Stimulated activated CD8-positive, alpha-beta memory T cell treated with anti-CD3 and anti-CD28 coated beads, Interleukin-4, amount 100 ng/mL, for 48 hours (primary cell): ENCODE data around the gene NOX5.

ENCODE experiments used
- DNase-seq: peaks from one replicate; pipeline ENCODE4 v3.0.0-alpha.2; 2020

The NOX5 gene

GRCh38 chr15:69085325-69086081, 71.0 kb downstream of the NOX5 start:
- no peak for DNase-seq

- no peak for DNase-seq
These were observed 72.1 kb downstream of the NOX5 start for GRCh38 chr15:69086427-69087204.

DNA sequence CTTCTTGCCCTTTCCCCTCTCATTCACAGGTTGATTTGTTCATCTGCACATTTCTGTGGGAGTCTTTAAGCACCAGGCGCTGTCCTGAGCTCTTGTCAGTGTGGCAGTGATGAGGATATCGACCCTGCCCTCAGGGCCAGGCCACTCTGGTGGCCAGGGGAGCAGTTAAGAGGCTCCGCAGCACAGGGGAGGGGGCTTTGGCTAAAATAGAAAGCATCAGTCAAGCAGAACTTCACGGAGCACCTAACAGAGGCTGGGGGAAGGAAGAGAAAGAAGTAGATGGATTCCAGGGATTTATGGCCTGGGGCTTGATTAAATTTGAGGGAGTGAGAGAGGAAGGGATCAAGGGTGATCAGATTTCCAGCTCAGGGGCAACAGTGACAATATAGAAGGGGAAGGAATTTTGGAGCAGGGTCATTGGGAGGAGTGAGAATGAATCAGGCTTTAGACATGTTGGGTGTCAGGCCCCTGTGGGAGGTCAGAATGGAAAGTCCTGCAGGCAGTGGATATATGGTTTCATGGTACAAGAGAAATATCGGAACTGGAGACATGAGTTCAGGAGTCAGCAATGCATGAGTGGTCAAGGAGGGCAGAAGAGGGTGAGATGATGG, 73.0 kb downstream of the NOX5 start:
- no peak for DNase-seq

DNA sequence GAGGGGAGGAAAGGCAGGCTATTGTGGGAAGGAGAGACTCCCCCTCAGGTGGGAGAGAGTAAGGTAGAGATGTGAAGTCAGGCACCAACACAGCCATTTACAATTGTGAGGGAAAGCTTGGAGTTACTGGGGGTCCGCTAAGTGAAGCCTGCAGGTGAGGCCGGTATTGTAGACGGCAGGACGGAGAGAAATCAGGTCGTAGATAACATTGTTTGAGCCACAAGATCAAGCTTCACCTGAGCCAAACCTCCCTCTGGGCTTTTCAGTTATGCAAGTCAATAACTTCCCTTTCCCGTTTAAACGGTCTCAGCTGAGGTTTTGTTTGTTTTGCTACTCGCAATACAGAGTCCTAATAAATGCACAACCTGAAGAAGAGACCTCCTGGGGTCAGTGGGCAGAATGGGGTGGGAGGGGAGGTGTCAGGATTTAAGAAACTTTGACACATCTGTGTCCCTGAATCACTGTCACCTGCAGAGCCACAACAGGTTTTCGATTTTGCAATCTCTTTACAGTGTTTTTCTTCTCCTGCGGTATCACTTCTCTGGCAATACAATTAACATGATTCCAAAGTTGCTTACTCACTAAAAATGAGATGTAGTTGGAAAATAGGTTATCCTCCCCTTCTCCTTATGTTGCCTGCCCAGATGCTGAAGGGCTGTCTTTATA, 73.9 kb downstream of the NOX5 start:
- no peak for DNase-seq

- no peak for DNase-seq
These were observed 74.8 kb downstream of the NOX5 start for GRCh38 chr15:69089258-69089657.

DNA sequence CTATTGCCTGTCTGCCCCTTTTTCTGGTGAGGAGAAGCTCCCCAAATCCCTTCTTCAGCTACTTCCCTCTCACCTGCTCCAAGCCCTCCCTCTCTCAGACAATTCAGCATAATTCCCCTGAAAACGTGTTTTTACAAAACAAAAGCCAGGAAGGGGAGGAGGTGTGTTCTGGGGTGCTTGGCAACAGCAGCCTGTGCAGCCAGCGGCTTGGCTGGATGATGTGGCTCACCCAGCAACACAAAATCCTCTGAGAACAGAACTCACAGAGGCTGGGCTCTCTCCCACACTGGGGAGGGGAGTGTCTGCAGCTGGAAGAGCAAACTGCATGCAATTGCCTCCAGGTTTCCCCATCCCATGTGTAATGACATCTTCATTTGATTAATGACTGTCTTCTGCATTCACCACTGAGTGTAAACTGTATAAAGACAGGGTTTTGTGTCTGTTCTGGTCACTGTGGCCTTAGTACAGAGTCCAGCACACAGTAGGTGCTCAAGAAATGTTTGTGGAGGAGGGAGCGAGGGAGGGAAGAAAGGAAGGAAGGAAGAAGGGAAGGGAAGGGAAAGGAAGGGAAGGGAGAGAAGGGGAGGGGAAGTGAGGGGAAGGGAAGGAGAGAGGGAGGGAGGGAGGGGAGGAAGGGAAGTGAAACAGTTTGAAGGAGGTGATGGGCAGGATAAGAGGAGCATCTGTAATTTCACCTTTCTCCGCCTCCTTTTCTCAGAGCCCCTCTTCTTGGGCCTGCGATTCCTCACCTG, 75.9 kb downstream of the NOX5 start:
- DNase-seq = no peak

- no peak for DNase-seq
These were observed 77.2 kb downstream of the NOX5 start for GRCh38 chr15:69091654-69092053.

- no peak for DNase-seq
These were observed 77.7 kb downstream of the NOX5 start for GRCh38 chr15:69092159-69092558.

DNA sequence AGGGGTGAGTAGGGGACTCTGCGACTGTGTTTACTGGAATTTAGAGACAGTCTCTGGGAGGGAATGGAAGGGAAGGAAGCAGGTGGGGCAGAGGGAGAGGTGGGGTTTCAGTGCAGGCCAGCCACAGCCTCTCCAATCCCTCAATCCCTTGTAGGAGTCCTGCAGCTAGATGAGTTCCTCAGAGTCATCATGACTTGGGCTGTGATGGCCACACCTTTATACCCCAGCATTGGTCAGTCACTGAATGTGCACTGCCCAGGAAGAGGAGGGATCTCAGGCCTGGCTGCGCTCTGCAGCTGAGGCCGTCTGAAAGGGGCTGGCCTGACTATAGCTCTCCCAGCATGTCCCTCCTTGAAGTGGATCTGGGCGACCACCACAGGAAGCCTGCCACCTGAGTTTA, 78.6 kb downstream of the NOX5 start:
- DNase-seq = no peak

DNA sequence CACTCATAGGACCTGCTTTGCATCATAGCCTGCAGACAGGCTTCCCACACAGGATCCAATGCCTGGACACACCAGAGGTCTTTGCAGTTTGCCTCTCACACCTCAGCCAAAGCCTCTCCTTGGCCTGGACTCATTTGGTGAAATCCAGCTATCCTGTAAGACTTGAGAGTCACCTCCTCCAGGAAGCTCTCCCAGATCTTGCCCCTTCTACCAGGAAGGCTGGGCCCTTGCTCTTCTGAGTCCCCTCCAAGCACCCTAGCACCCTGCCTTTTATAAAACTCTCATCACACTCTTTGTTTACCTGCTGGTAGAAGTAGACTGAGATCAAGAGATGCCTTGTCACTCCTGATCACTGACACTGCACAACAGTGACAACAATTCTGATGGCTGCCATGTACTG, 79.1 kb downstream of the NOX5 start:
- DNase-seq = no peak

- DNase-seq = no peak
These were observed 79.8 kb downstream of the NOX5 start for GRCh38 chr15:69094124-69094921.

GRCh38 chr15:69095274-69095673, 80.8 kb downstream of the NOX5 start:
- no peak for DNase-seq

DNA sequence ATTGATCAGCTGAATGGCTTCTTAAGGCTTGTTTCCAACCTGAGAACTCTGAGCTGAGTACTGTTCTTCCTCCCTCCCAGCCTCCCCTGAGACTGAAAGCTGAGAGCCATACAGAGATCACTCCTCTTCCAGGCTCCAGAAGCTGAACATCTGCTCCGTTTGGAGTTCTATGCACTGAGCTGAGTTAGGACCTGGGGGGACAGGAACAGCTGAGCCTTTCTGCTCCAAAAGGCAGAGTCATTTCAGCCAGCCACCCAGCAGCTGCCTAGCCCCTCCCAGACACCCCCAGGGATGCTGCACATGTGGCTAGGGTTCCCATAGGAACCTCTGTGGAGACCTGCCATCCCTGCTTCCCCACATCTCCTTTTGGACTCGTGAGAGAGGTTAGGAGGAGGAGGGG, 81.7 kb downstream of the NOX5 start:
- DNase-seq = no peak

DNA sequence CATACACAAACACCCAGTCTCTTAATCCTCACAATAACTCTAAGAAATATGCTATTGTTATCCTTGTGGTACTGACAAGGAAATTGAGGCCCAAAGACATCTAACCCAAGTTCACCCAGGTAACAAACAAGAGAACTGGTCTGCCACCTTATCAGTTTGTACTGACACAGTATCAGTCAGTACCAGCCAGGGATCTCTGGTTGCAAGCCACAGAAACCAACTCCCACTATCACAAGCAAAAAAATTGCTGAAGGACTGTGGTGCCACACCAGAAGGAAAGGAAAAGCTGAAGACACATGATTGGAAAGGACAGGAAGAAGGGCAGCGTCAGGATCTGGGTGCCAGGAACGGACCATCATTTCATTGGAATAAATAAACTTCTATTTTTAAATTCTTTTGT, 82.1 kb downstream of the NOX5 start:
- DNase-seq = no peak

DNA sequence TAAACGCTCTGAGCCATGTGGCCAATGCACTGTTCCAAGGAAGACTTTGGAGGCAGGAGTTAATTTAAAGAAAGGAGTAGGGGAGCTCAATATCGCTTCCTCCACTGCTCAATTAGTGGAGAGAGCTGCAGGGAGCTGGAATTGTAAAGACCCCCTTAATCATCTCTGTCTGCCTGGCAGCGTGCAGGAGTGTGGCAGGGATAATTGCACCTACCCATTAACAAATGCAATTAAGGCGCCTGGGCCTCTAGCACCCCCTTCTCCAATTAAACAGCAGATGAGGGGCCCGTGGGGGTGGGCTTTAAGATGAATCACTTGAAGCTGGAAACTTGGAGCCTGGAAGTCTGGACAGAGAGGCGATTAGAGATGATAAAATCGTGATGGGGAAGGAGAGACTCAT, 84.3 kb downstream of the NOX5 start:
- no peak for DNase-seq

DNA sequence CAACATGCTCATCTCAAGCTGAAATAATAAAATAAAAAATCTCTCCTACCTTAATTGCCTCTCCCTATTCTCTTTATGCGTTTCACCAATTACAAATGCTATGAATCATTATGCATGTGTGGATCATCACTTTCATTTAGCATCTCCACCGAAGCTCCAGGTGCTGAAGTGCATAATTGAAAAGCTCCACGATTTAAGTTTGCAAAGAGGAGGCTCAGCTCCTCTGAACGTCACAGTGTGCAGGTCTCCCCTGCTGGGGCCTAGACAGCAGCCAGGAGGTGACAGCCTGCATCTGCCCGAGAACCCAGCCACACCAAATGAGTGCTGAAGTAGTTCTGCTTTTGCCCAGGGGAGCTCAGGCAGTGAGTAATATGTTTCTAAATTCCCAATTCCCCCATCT, 85.4 kb downstream of the NOX5 start:
- DNase-seq = no peak

GRCh38 chr15:69100821-69101220, 86.3 kb downstream of the NOX5 start:
- no peak for DNase-seq

GRCh38 chr15:69104050-69104750, 89.7 kb downstream of the NOX5 start:
- DNase-seq = no peak

- no peak for DNase-seq
These were observed 91.0 kb downstream of the NOX5 start for GRCh38 chr15:69105451-69105985.

DNA sequence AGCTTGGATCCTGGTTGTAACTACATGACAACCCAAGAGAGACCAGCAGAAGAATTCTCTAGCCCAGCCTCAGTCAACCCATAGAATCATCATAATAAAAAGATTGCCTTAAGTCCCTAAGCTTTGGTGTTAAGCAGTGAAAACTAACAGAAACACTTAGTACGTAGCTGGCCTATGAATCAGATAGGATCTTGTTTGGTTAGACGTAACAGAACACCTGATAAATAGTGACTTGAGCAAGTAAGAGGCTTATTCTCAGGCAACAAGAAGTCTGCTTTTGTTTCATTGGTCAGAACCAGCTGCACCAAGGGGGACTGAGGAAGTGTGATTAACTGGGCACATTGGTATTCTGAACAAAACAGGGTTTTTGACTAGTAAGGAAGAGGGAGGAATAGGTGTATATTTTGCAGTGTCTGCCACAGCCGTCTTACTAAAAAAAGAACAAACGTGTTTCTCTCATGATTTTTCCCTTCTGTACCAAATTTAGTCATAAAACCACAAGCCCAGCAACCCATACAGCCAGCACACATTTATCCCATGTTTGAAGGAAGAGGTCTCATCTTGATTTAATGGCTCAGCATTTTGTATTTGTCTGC, 92.6 kb downstream of the NOX5 start:
- no peak for DNase-seq
